ENCODE measurements around the gene CYB5R2. TPM values are rescaled to one million over a fixed set of nuclear protein-coding genes. Genes with fewer than 3 reads are reported as not detected.

Gene CYB5R2
- polyA plus RNA-seq, 3 donors: 0.52 to 3.7 (median 1.4) TPM

- Histone ChIP-seq H3K4me2 (replicated peaks; ENCODE audit: extremely low read depth, low read length, poor library complexity, severe bottlenecking) (no peak overlapping the region), H2AFZ (ENCODE audit: insufficient read depth, low read depth, low read length, poor library complexity, severe bottlenecking) (no peak overlapping the region), H3K36me3 (replicated peaks in 1 of 2; ENCODE audit: control insufficient read depth in 1 of 2, insufficient read depth in 2 of 2, low read length in 2 of 2) (peaks cover 0 to 29% of the 10 kb centered on the region in 2 donors), H3K4me1 (ENCODE audit: control insufficient read depth in 1 of 2, insufficient read depth in 2 of 2, low read length in 2 of 2) (peaks cover 25 to 26% of the 10 kb centered on the region in 2 donors), H3K27ac (ENCODE audit: low read depth in 1 of 2, low read length in 2 of 2) (no peak overlapping the region), H3K27me3 (ENCODE audit: control insufficient read depth in 2 of 2, insufficient read depth in 2 of 2, low read length in 2 of 2) (peaks cover 6 to 16% of the 10 kb centered on the region in 2 donors), H3K4me3 (replicated peaks in 1 of 3; ENCODE audit: low read depth in 2 of 3, low read length in 3 of 3) (no peak overlapping the region), H3K9ac (ENCODE audit: insufficient read depth, low read length, poor library complexity, severe bottlenecking) (no peak overlapping the region), H4K20me1 (ENCODE audit: insufficient read depth, low read length) (peaks cover 11% of the 10 kb centered on the region), H3K79me2 (ENCODE audit: insufficient read depth, low read length) (no peaks in the 10 kb centered on the region), H3K9me3 (replicated peaks in 1 of 2; ENCODE audit: control insufficient read depth in 1 of 2, insufficient read depth in 1 of 2, low read length in 2 of 2) (peaks cover 0 to 9% of the 10 kb centered on the region in 2 donors)
- WGBS (ENCODE audit: insufficient coverage): 95% methylated on average over 7 of the region's 7 CpGs
- DNase-seq: no peak
- TF ChIP-seq, protein P1, sequence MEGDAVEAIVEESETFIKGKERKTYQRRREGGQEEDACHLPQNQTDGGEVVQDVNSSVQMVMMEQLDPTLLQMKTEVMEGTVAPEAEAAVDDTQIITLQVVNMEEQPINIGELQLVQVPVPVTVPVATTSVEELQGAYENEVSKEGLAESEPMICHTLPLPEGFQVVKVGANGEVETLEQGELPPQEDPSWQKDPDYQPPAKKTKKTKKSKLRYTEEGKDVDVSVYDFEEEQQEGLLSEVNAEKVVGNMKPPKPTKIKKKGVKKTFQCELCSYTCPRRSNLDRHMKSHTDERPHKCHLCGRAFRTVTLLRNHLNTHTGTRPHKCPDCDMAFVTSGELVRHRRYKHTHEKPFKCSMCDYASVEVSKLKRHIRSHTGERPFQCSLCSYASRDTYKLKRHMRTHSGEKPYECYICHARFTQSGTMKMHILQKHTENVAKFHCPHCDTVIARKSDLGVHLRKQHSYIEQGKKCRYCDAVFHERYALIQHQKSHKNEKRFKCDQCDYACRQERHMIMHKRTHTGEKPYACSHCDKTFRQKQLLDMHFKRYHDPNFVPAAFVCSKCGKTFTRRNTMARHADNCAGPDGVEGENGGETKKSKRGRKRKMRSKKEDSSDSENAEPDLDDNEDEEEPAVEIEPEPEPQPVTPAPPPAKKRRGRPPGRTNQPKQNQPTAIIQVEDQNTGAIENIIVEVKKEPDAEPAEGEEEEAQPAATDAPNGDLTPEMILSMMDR (IDR thresholded peaks at IDR 0.05): no peak
- H3K27me3 Mint-ChIP-seq (ENCODE audit: low read depth in 3 of 3): peaks cover 19 to 30% (median 20%) of the 10 kb centered on the region in 3 donors
- peaks cover 31% of the 10 kb centered on the region for H3K4me1 Mint-ChIP-seq
- intact Hi-C loops (cut with micrococcal nuclease): loop anchor here (5.0 to 10.0 kb wide), 3 partner anchors 96 to 574 kb away; no protein-coding TSS in a partner anchor
- H3K27ac Mint-ChIP-seq: no peak overlapping the region
- H3K4me3 Mint-ChIP-seq: no peak overlapping the region
- H3K9me3 Mint-ChIP-seq: peaks cover 0 to 8% (median 1%) of the 10 kb centered on the region in 7 donors
- peaks cover 25 to 39% of the 10 kb centered on the region in 2 donors for H3K36me3 Mint-ChIP-seq
Observed at GRCh38 chr11:7668464-7668863, 4.8 kb downstream of the CYB5R2 start.

GRCh38 chr11:7667460-7667859 lies 5.8 kb downstream of the CYB5R2 start:
- no CpG with 5 or more reads among the region's 2 CpGs for WGBS (ENCODE audit: insufficient coverage)
- Histone ChIP-seq H3K4me2 (replicated peaks; ENCODE audit: extremely low read depth, low read length, poor library complexity, severe bottlenecking) (no peak overlapping the region), H3K36me3 (replicated peaks in 1 of 2; ENCODE audit: control insufficient read depth in 1 of 2, insufficient read depth in 2 of 2, low read length in 2 of 2) (peaks cover 0 to 29% of the 10 kb centered on the region in 2 donors), H3K27ac (ENCODE audit: low read depth in 1 of 2, low read length in 2 of 2) (no peak overlapping the region), H3K9ac (ENCODE audit: insufficient read depth, low read length, poor library complexity, severe bottlenecking) (no peak overlapping the region), H3K27me3 (ENCODE audit: control insufficient read depth in 2 of 2, insufficient read depth in 2 of 2, low read length in 2 of 2) (peaks cover 2 to 6% of the 10 kb centered on the region in 2 donors), H3K9me3 (replicated peaks in 1 of 2; ENCODE audit: control insufficient read depth in 1 of 2, insufficient read depth in 1 of 2, low read length in 2 of 2) (peaks cover 0 to 2% of the 10 kb centered on the region in 2 donors), H3K79me2 (ENCODE audit: insufficient read depth, low read length) (no peaks in the 10 kb centered on the region), H3K4me3 (replicated peaks in 1 of 3; ENCODE audit: low read depth in 2 of 3, low read length in 3 of 3) (no peak overlapping the region), H2AFZ (ENCODE audit: insufficient read depth, low read depth, low read length, poor library complexity, severe bottlenecking) (no peak overlapping the region), H4K20me1 (ENCODE audit: insufficient read depth, low read length) (peaks cover 11% of the 10 kb centered on the region), H3K4me1 (ENCODE audit: control insufficient read depth in 1 of 2, insufficient read depth in 2 of 2, low read length in 2 of 2) (peaks cover 16% of the 10 kb centered on the region in 2 donors)
- DNase-seq: no peak
- H3K27me3 Mint-ChIP-seq (ENCODE audit: low read depth in 3 of 3): peaks cover 12 to 19% (median 13%) of the 10 kb centered on the region in 3 donors
- peaks cover 0 to 5% (median 0%) of the 10 kb centered on the region in 7 donors for H3K9me3 Mint-ChIP-seq
- TF ChIP-seq, protein P1 (IDR thresholded peaks at IDR 0.05): no peak
- H3K4me1 Mint-ChIP-seq: peaks cover 22% of the 10 kb centered on the region
- intact Hi-C loops (cut with micrococcal nuclease): loop anchor here (5.0 to 10.0 kb wide), 3 partner anchors 95 to 573 kb away; no protein-coding TSS in a partner anchor
- no peak overlapping the region for H3K27ac Mint-ChIP-seq
- no peak overlapping the region for H3K4me3 Mint-ChIP-seq
- H3K36me3 Mint-ChIP-seq: peaks cover 24 to 40% of the 10 kb centered on the region in 2 donors

Data from CD14-positive monocyte (primary cell).